Cerebellar nuclear complex (tissue), 1 donor: ENCODE measurements around the gene ITGA2.

ENCODE experiments used
- DNase-seq, 2 experiments: peaks; one replicate each; lab custom pipeline; 2025; lab: John Stamatoyannopoulos, UW

ITGA2 gene

DNA sequence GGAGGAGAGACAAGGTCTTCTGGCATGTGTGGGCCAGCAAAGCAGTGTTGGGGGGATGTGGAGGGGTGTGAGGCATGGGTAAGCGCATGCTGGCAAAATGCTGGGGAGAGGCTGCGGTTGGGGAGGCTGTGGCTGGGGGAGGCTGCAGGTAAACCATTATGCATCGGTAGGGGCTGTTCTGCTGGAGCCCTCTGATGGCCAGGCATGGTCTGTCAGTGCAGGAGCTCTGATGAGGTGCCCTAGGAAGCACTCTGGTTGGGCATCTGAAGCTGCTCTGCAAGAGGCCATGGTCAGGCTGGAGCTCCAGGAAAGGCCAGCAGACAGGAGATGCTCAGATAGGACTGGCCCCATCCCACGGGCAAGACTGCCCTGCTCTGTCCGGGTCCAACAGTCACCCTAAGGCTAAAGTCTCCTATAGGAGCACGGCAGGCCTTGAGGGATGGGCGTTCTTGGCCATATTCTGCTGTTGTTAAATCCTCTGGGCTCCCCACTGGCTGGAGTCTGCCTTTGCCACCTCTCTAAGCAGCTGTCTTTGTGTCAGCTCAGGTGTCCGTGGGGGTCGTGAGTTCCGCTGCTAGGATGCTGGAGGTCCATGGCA lies 28.7 kb downstream of the ITGA2 start:
- no peak for DNase-seq

DNA sequence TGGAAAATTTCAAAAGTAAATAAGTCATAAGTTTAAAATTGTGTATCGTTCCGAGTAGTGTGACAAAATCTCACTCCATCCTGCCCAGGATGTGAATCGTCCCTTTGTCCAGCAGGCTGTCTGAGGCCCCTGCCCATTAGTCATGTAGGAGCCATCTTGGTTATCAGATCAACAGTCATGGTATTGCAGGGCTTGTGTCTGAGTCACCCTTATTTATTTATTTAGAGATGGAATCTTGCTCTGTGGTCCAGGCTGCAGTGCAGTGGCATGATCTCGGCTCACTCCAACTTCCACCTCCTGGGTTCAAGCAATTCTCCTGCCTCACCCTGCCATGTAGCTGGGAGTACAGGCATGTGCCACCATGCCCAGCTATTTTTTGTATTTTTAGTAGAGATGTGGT lies 30.2 kb downstream of the ITGA2 start:
- DNase-seq: no peak

DNA sequence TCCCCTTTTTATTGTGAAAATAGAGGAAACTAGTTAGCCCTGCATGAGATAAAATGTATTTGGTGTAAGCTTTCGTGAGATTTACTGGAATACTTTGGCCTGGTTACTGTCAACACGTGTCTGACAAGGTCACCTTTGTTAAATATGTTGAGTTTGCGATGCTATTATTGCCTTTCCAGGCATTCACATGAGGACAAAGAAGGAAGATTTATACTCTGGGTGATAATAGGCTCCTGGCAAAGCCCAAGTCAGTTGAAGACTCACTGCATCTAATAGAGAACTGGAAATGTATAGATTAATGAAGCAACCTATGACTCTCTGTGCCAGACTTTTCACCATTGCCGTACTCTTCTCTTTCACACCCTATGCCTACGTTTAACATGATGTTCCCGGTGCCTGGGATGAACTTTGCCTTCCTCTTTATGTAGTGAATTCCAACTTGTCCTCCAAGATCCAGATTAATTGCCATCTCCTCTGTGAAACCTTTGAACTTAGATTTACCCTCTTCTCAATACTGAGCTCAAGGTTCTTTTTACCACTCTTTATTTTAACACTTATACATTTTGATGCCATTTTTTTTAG lies 33.9 kb downstream of the ITGA2 start:
- DNase-seq: no peak

DNA sequence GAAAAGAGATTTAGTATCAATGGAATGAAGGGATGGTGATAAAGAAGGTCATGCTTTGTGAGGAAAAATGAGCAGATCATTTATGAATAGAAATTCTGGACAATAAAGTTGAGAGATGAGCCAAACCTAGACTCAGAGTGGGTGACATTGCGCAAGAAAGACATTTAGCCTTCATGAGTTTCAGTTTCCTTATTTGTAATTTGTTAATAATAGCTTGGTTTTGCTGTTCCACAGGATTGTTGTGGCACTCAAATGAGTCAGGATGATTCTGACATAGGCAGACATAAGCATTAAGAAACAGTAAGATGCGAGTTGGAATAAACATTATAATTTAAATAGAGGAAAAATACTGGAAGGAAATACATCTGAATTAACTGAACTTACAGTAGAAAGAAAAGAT lies 34.8 kb downstream of the ITGA2 start:
- DNase-seq: no peak

DNA sequence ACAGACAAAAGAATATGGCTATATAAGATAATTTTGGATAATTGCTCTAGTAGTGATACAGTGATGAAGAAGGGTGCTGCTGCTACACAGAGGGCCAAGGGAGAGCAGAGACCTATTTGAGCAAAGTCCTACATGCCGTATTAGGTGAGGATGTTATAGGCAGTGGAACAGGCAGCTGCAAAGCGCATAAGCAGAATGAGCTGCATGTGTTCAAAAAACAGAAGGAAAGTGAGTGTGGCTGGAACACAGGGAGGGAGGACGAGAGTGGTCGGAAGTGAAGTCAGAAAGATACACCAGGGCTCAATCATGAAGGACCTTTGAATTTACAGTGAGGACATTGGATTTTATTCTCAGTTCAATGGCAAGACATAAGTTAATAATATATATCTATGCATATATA lies 35.4 kb downstream of the ITGA2 start:
- DNase-seq: no peak

DNA sequence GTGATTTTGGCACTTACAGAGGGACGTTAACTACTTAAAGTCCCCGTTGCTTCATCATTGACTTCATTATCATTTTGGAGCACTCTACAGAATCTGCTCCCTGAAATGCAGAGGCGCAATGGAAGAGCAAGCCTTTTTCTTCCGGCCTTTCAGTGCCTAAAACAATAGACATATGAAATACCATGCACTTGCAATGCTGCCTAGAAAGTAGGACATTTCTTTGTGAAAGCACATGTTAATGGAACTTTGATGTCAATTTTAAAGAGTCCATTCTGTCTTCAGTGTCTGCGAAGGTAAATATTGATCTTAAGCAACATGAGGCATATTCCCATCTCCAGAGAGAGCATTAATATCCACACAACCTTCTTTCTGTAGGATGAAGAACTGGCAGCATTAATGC lies 36.3 kb downstream of the ITGA2 start:
- no peak for DNase-seq

DNA sequence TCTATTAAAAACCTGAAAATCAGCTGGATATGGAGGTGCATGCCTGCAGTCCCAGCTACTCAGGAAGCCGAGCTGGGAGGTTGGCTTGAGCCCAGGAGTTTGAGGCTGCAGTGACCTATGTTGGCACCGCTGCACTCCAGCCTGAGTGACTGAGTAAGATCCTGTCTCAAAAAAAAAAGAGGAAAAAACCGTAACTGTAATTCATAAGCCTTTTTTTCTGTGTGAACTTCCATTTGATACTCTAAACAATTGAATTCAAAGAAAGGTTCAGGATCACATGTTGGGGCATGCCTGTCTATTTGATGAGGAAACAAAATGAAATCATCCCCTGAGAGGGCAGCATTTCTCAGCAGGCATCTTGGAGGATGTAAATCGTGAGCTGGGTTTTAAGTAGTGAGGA lies 38.8 kb downstream of the ITGA2 start:
- no peak for DNase-seq

DNA sequence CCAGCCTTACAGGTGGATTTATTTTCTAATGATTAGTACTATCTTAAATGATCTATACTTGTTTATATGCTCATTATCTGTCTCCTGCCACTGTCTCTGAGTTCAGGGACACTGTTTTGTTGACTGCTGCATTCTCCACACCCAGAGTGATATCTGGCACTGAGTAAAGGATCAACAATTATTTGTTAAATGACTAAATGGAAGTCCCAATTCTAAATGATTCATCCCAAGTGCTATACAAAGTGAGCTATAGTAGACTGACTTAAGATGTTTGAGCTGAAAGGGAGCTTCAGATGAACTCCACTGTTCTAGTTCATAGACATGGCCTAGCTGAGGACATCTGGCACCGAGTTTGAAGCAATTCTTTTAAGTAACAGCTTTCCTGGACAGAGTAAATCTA lies 40.5 kb downstream of the ITGA2 start:
- DNase-seq: no peak

DNA sequence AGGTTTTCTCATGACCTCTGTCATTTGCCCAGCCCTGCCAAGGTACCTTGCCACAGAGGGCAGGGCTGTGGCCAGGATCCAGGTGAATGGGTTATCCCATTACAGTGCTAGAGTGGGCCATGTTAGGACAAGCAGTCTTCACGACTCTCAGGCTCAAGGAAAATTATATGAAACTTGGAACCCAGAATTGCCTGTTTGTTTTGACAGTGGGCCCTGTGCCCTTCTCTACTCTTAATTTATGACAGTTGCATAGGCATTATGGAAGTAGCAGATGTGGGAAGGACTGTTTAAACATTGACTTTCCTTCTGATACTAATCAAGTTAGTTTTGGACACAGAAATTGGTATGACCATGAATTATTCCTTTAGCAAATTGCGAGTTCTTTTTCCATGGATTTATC lies 41.7 kb downstream of the ITGA2 start:
- no peak for DNase-seq

DNA sequence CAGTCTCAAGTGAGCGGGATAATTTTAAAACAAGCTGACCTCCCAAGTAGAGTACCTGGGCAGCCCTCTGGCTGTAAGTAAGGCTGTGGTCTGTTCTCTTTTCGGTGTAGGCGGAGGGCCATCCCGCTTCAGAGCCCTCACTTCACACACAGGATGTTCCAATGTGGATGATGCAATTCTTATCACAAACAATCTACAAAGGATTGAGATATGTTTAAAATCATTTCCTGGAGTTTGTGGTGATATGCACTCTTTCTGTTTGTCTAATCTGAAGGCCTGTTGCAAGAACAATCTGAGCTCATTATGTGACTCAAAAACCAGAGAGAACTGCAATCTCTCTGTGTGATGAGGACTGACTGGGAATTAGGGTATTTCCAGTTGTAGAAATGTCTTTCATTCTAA lies 42.5 kb downstream of the ITGA2 start:
- no peak for DNase-seq

DNA sequence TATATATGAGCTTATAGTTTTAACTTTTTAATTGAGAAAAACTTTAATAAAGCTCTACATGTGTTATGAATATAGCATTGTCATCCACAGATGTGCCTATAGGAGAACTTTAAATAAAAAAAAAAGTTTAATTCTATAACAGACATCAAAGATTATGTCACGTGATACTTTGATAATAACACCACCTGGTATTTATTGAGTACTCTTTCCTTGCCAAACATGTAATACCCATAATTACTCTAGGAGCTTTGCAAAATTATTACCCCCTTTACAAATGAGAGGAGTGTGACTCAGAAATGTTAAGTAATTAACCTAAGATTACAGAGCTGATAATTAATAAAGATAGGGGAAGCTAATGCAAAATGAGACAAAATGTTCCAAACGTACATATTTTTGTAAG lies 43.0 kb downstream of the ITGA2 start:
- DNase-seq: no peak

DNA sequence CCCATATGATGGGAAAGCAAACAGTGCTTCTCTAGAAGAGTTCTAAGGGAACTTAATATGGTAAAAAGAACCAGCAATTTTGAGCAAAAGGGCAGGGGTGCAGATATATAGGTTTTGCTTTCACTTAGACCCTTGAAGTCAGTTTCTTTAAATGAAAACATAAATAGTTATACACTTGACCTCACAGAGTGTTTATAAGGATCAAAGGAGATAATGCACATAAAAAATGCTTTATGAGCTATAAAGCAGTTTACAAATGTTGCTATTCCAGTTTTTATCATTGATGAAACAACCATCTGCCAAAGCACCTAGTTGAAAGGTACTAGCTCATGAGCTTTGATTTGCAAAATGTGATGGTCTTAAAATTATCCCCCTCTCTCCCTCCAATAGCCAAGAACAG lies 45.7 kb downstream of the ITGA2 start:
- DNase-seq: no peak

DNA sequence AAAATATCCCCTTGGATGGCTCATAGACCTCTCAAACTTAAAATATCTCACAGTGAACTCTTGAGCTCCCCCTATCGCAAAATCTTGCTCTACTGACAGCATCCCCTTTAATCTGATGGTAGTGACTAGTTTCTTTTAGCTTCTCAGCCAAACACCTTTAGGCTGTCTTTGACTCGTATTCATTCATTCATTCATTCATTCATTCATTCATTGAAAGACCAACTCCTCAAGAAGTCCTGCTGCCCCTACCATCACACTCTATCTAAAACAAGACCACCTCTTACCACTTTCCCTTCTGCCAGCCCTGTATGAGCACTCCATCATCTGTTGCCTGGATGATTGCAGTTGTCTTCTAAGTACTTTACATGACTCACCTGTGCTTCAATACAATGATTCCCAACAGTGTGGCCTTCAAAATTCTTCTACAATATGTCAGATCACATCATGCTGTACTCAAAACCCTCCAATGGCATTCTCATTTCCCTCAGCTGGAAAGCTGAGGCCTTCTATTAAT lies 46.8 kb downstream of the ITGA2 start:
- DNase-seq: no peak

DNA sequence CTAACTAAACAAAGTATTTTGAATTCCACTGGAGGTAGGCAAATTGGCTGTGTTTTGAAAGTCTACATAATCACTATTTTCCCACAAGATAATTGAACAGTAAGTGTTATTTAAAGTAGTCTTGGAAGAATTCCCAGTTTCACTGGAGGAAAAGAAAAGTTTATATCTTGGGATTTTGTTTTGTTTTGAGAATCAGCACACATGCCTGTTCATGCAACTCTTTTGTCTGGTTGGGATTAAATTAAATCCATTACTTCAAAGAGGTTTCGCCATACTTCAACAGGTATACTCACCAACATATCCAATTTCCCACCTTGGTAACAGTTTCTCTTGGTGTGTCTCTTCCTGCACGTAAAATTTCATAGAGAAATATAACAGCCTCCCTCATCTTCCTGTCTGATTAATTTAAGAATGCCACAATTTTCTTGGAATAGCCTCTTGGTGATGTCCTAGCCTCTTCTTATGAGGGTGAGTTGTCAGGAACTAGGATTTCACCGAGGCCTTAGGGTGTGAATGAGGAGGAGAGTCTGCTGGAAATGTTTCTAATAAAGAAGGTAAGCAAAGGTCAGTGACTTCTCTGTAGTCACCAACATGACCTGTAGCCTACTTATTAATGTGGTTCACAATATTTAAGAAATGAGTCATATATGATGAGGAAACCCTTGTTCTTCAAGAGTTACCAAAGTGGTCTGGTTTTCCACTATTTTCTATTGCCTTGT lies 48.1 kb downstream of the ITGA2 start:
- DNase-seq: no peak

DNA sequence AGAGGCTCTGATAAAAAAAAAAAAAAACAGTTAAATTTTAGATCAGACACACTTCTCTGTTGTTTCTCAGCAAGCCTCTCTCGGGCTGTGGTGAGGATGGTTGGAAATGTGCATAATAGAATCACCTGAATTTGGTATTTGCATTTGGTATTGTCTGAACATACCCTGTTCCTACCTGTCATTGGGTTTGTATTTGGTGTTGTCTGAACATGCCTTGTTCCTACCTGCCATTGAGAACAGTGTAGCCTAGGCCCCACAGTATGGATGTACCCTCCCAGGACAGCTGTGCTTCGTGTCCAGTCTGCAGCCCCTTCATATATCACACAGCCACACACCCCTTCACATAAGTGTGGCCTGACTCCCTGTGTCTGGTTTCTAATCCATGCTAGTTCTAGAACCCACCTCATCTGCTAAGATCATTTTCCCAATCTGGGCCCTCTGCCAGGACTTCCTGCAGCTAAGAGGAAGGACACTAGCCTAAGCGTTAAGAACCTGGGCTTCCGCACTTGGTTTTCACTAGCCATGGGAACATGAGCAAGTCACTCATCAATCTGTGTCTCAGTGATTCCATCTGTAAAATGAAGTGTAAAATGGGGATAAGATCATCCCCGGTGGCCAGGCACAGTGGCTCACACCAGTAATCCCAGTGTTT lies 49.2 kb downstream of the ITGA2 start:
- no peak for DNase-seq

DNA sequence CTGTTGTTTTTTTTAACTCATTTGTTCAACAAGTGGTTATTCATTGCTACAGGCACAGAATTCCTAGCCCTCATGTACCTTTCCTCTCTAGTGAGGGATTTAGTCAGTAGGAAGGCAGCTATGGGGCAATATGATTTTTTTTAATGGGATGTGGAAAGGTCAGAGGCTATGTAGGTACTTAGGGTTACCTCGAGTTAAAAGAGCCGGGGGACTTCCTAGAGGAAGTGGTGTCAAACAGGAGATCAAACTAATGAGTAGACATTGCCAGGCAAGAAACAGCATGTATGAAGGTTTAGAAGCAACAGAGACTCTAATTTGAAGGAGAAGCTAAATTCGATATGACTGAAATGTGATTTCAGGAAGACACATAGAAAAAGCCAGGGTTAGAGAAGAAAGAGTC lies 50.7 kb downstream of the ITGA2 start:
- DNase-seq: no peak

DNA sequence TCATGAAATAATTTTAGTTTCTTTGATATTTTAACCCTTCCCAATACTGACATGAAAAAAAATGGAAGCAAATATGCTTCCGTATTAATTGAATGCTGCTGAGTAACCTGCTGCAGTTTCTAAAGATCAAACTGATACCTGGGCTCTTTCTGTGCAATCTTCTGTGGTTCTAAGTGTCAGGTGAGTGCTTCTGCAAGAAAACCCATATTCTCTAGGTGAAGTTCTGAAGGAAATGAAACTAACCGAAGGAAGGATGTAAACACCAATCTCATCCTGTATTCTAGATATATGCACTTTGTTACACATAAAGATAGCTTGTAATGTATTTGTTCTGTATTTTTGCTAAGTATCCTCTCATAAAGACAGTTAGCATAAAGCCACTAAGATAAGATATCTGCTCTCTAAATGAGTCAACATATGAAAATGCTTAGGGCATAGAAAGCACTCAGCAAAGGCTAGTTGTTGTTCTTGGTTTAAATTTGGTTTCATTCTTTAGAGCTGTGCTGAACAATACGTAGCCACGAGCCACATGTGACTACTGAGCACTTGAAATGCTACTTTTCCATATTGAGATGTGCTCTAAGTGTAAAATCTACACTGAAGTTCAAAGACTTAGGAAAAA lies 52.0 kb downstream of the ITGA2 start:
- DNase-seq: no peak

DNA sequence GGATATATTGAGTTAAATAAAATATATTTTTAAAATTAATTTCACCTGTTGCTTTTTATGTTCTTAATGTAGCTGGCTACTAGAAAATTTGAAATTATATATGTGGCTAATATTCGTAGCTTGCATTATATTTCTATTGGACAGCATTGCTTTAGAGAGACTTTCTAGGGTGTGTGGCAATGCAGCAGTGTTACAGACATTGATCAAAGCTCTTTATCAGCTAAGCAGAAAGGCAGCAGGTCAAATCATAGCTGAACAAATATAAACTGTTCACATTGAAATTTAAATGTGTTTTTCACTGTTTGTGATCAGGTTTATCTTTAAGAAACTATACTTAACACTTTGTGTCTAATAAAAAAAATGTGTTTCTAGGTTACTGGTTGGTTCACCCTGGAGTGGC lies 52.6 kb downstream of the ITGA2 start:
- no peak for DNase-seq

DNA sequence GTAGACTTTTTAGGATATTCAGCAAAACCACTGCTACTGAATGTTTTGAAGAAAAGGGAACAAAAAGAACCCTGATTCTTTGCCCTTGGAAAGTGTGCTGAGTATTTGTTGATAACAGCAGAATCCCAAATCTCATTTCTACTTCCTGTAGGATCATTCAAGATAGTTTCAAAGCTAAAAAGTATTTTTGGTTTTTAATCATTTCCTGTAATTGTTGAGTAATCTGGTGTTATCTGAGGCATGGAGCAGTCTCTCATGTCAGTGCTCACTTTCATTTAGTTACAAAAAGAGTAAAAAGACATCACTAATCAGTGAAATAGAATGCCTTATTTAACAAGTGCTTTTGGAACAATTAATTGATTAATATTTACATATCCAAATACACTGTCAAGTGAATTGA lies 56.1 kb downstream of the ITGA2 start:
- DNase-seq: no peak

DNA sequence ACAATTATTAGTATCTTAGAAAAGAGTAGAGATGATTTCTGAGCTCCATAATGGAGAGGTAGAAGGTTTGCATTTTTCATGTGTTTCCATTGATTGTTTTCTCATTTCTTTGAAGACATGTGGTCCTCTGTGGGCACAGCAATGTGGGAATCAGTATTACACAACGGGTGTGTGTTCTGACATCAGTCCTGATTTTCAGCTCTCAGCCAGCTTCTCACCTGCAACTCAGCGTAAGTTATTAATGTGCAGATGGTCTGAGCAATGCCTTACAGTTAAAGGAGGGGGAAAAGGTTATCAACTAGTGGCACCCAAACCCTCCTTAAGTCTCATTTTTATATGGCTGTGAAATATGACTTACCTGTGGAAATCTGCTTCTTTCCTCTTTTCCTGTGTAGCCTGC lies 59.1 kb downstream of the ITGA2 start:
- no peak for DNase-seq

DNA sequence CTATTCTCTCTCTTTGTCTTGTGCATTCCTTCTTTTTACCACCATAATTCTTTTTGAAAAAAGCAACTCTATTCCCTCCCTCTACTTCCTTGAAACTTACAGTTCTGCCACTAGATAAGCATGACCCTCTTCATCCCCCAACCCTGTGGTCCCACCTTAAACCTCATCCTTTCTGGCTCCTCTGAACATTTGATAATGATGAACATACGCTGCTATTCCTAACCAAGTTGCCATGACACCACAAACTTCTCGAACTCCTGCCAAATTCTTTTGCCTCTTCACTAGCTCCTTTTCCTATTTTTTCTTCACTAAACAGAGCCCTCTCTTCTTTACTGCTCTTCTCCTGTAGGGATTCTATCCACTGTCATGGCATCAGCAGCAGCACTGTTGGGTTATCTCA lies 63.3 kb downstream of the ITGA2 start:
- DNase-seq: no peak

DNA sequence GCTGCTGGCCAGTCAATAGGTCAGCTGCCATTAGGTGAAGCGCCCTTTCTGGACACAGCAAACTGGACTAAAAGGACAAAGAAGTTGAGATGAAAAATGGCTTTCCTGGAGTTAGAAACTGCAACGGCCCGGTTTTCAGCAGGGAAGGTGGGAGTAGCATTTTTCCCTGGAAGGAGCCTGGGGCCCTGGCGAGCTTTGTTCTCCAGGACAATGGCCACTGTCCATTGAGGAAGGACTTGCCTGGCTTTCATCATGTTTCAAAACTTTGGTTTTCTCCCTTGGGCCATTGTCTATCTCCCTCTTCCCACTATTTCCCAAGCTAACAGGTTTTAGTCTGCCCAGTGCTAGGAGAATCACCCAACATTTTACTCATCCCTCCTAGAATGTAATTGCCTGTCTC lies 64.2 kb downstream of the ITGA2 start:
- no peak for DNase-seq

DNA sequence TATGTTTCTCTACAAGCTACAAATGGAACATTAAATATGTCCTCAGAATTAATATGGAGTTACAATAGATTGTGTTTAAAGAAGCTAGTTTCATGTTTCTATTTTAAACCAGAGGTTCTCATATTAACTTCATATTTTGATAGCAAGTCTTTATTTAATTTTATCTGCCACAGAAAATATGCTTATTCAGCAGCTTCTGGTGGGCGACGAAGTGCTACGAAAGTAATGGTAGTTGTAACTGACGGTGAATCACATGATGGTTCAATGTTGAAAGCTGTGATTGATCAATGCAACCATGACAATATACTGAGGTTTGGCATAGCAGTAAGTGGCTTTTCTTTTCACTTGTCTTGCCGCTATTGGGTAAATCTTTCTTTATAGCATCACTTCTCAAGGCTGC lies 66.2 kb downstream of the ITGA2 start:
- no peak for DNase-seq
